Endothelial cell of umbilical vein (primary cell): ENCODE data around the gene NME7. TPM values are rescaled to one million over a fixed set of nuclear protein-coding genes. Genes with fewer than 3 reads are reported as not detected.

Experiments
- BruUV-seq: library from RNA; stranded (reverse); fragments of 400-500 nt; replicated peaks from 2 replicates; lab custom pipeline; 2021; lab: Mats Ljungman, UMichigan
- CTCF ChIA-PET: fragments of 300-600, 350-600 bp; sonication (Branson Sonifier 250); formaldehyde crosslinking; loops from one replicate; lab custom pipeline; 2021; ENCODE audit warnings: antibody characterized with exemption, inconsistent platforms; lab: Charles Lee
- POLR2A ChIA-PET: fragments of 300-600, 350-600 bp; sonication (Branson Sonifier 250); formaldehyde crosslinking; loops from one replicate; lab custom pipeline; 2021; ENCODE audit warnings: antibody characterized with exemption, inconsistent platforms; lab: Charles Lee
- DNase-seq: peaks from one replicate; pipeline ENCODE4 v3.0.0-alpha.2; 2011; ENCODE audit warnings: low read depth, low spot score
- FAIRE-seq: peaks from 2 replicates; lab custom pipeline; 2011; peaks lifted over from hg19 to GRCh38; lab: Jason Lieb, UNC
- H2AFZ ChIP-seq: 2 replicates; pipeline ENCODE4 v1.6.0; 2012; ENCODE audit warnings: low read depth, low read length, control low read depth, inconsistent platforms
- H3K27ac ChIP-seq: 2 replicates; pipeline ENCODE4 v1.5.1; 2011; ENCODE audit warnings: low read depth, mild to moderate bottlenecking, control low read depth, low read length, moderate library complexity; ENCODE audit not compliant: insufficient read depth
- H3K27me3 ChIP-seq, 2 experiments: 2 replicates each; pipeline versions ENCODE4 v1.6.0 to v1.6.1; 2011; ENCODE audit warnings: low read length in 2 of 2, mixed read lengths in 1 of 2; ENCODE audit not compliant: control insufficient read depth in 2 of 2, insufficient read depth in 2 of 2
- H3K36me3 ChIP-seq, 2 experiments: 2 replicates in 1 of 2; 3 replicates in 1 of 2; pipeline ENCODE4 v1.5.1; 2011; ENCODE audit warnings: low read length in 2 of 2, mild to moderate bottlenecking in 1 of 2, moderate library complexity in 1 of 2; ENCODE audit not compliant: control insufficient read depth in 2 of 2, insufficient read depth in 2 of 2; ENCODE audit errors: extremely low read depth in 1 of 2
- H3K4me1 ChIP-seq: 3 replicates; pipeline ENCODE4 v1.5.1; 2011; ENCODE audit warnings: mild to moderate bottlenecking, low read length; ENCODE audit not compliant: control insufficient read depth, insufficient read depth; ENCODE audit errors: extremely low read depth
- H3K4me2 ChIP-seq: 2 replicates; pipeline ENCODE4 v1.6.1; 2011; ENCODE audit warnings: low read length, control low read depth, mixed read lengths; ENCODE audit not compliant: insufficient read depth
- H3K4me3 ChIP-seq, 3 experiments: fragments of 200-600 bp in 1 of 3; sonication (generic), shearing (Covaris generic) in 1 of 3; replicated peaks in 1 of 3; 2 replicates each; pipeline ENCODE4 v1.5.1; 2011 to 2016; ENCODE audit warnings: control low read depth in 3 of 3, low read length in 3 of 3, mild to moderate bottlenecking in 2 of 3, inconsistent platforms in 1 of 3, low read depth in 1 of 3, moderate library complexity in 1 of 3; ENCODE audit not compliant: insufficient read depth in 1 of 3
- H3K79me2 ChIP-seq: 2 replicates; pipeline ENCODE4 v1.6.0; 2012; ENCODE audit warnings: low read length, inconsistent platforms; ENCODE audit not compliant: control insufficient read depth, insufficient read depth
- H3K9ac ChIP-seq: replicated peaks from 2 replicates; pipeline ENCODE3; 2011; ENCODE audit warnings: low read length, control low read depth; ENCODE audit not compliant: insufficient read depth; ENCODE audit errors: extremely low read depth
- H3K9me1 ChIP-seq: replicated peaks from 3 replicates; pipeline ENCODE4 v1.6.0; 2011; ENCODE audit warnings: mild to moderate bottlenecking, low read length; ENCODE audit not compliant: control insufficient read depth, insufficient read depth; ENCODE audit errors: extremely low read depth
- H3K9me3 ChIP-seq: replicated peaks from 2 replicates; pipeline ENCODE4 v1.5.1; 2012; ENCODE audit warnings: low read length, inconsistent platforms; ENCODE audit not compliant: control insufficient read depth, insufficient read depth
- H4K20me1 ChIP-seq: replicated peaks from 2 replicates; pipeline ENCODE3; 2011; ENCODE audit warnings: mild to moderate bottlenecking, low read length; ENCODE audit not compliant: control insufficient read depth, insufficient read depth; ENCODE audit errors: extremely low read depth
- CTCF ChIP-seq, 2 donors: IDR thresholded peaks; 1 replicate in 1 of 2; 2 replicates in 1 of 2; pipeline ENCODE4 v1.5.1; 2011; ENCODE audit warnings: low read length in 2 of 2, mild to moderate bottlenecking in 2 of 2, moderate library complexity in 2 of 2, control low read depth in 1 of 2, inconsistent platforms in 1 of 2, low read depth in 1 of 2; ENCODE audit not compliant: insufficient read depth in 1 of 2; ENCODE audit errors: extremely low read depth in 1 of 2
- EZH2 ChIP-seq: IDR thresholded peaks from 2 replicates; pipeline ENCODE4 v1.6.1; 2012; ENCODE audit warnings: borderline replicate concordance, low read depth, mild to moderate bottlenecking, moderate library complexity, low read length, inconsistent platforms; ENCODE audit not compliant: severe bottlenecking
- FOS ChIP-seq: IDR thresholded peaks from 2 replicates; pipeline ENCODE4 v1.6.1; 2011; ENCODE audit warnings: mild to moderate bottlenecking, low read length, moderate library complexity, borderline replicate concordance; ENCODE audit not compliant: insufficient read depth
- GATA2 ChIP-seq: IDR thresholded peaks from 2 replicates; pipeline ENCODE4 v1.7.0; 2011; ENCODE audit warnings: low read depth, mild to moderate bottlenecking, moderate library complexity, mixed read lengths, low read length; ENCODE audit not compliant: insufficient read length, insufficient read depth
- JUN ChIP-seq: IDR thresholded peaks from 2 replicates; pipeline ENCODE4 v1.6.1; 2011; ENCODE audit warnings: borderline replicate concordance, low read depth; ENCODE audit not compliant: insufficient read length, insufficient read depth
- MYC ChIP-seq: IDR thresholded peaks from one replicate; pipeline ENCODE4 v1.6.1; 2011; ENCODE audit warnings: mild to moderate bottlenecking, low read depth, low read length
- POLR2A ChIP-seq: IDR thresholded peaks from 2 replicates; pipeline ENCODE4 v1.6.1; 2012; ENCODE audit warnings: low read depth, mild to moderate bottlenecking, control low read depth, low read length
- POLR2AphosphoS5 ChIP-seq: IDR thresholded peaks from 2 replicates; pipeline ENCODE4 v1.6.1; 2012; ENCODE audit warnings: low read depth, mild to moderate bottlenecking, control low read depth, low read length, moderate library complexity; ENCODE audit not compliant: insufficient read depth
- dilution Hi-C: fragments of 300-500 bp; cut with MboI; formaldehyde crosslinking; loops from one replicate; pipeline ENCODE4 v1.15.0; 2019; ENCODE audit warnings: low sequenced_read_pairs; ENCODE audit not compliant: extremely low pct_ligation_motif_present
- intact Hi-C: fragments of 100-400 bp; cut with micrococcal nuclease; formaldehyde crosslinking; loops from one replicate; pipeline ENCODE4 v1.10.0; 2022
- polyA plus RNA-seq, 4 experiments: library from polyadenylated mRNA; depleted of rRNA in 3 of 4; stranded (reverse) in 3 of 4; unstranded in 1 of 4; fragments of >200 nt; gene quantifications; 2 replicates each; pipeline versions ENCODE4 v1.2.1 to v1.2.3, GENCODE V29; 2011 to 2012; ENCODE audit warnings: missing spikeins in 1 of 4
- total RNA-seq: library from RNA; stranded (reverse); gene quantifications from 2 replicates; pipeline ENCODE4 v1.2.3, GENCODE V29; 2021
- TF ChIP-seq, protein P1 (sequence below): IDR thresholded peaks from 2 replicates; pipeline ENCODE4 v1.6.1; 2011; ENCODE audit not compliant: insufficient read depth, insufficient read length

NME7 gene
- total and polyA plus RNA-seq, 2 donors (not counting 3 experiments of a cell fraction or from before 2014, with no cell fraction given), result 16.5 to 25.3 TPM

GRCh38 chr1:169308313-169309039 lies 59.1 kb downstream of the NME7 start:
- no peaks in the 10 kb centered on the region for H3K36me3 ChIP-seq
- H3K9ac ChIP-seq, result no peak overlapping the region
- no peak overlapping the region for H3K27ac ChIP-seq
- H3K9me3 ChIP-seq, result no peaks in the 10 kb centered on the region
- no peaks in the 10 kb centered on the region for H3K79me2 ChIP-seq
- POLR2A ChIA-PET, result no interaction called here
- no peaks in the 10 kb centered on the region for H4K20me1 ChIP-seq
- H3K4me1 ChIP-seq, result no peaks in the 10 kb centered on the region
- no peaks in the 10 kb centered on the region for H3K27me3 ChIP-seq
- BruUV-seq, result no TSS peak
- DNase-seq, result no peak
- dilution Hi-C loops (no loop called here), intact Hi-C loops (no loop called here)
- H3K9me1 ChIP-seq, result no peaks in the 10 kb centered on the region
- FAIRE-seq, result no peak
- CTCF ChIA-PET, result no interaction called here
- H2AFZ ChIP-seq, result no peak overlapping the region
- no peak overlapping the region for H3K4me3 ChIP-seq
- no peak overlapping the region for H3K4me2 ChIP-seq
- no peak for TF ChIP-seq CTCF (IDR thresholded peaks at IDR 0.05; ENCODE audit: extremely low read depth in 1 of 2, insufficient read depth in 1 of 2, low read depth in 1 of 2, low read length in 2 of 2)
- TF ChIP-seq FOS, result no peak
- TF ChIP-seq JUN, result no peak
- TF ChIP-seq POLR2AphosphoS5, result no peak
- TF ChIP-seq MYC, result no peak
- no peak for TF ChIP-seq EZH2
- TF ChIP-seq GATA2, result no peak
- no peak for TF ChIP-seq POLR2A
- TF ChIP-seq, protein P1, sequence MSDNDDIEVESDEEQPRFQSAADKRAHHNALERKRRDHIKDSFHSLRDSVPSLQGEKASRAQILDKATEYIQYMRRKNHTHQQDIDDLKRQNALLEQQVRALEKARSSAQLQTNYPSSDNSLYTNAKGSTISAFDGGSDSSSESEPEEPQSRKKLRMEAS, result no peak
